ENCODE data around the gene TCERG1L. TPM values are rescaled to one million over a fixed set of nuclear protein-coding genes. Genes with fewer than 3 reads are reported as not detected.
"Not testable (repeated sequence)": the region's sequence is repeated elsewhere in the genome, so short reads cannot be mapped to it uniquely, and the experiment has no call there.

Gene TCERG1L
- total RNA-seq, 2 donors from 2014 or later = 0.45 to 0.68 TPM

GRCh38 chr10:131246775-131247174, 64.7 kb downstream of the TCERG1L start:
- no peaks in the 10 kb centered on the region for H3K9me3 Mint-ChIP-seq
- H3K27ac Mint-ChIP-seq = no peak overlapping the region
- DNase-seq (ENCODE audit: low spot score in 2 of 2) (no peak), ATAC-seq (no peak)
- H3K36me3 Mint-ChIP-seq = no peaks in the 10 kb centered on the region

GRCh38 chr10:131246089-131246488, 65.4 kb downstream of the TCERG1L start:
- no peak overlapping the region for H3K27ac Mint-ChIP-seq
- H3K9me3 Mint-ChIP-seq = no peaks in the 10 kb centered on the region
- ATAC-seq (no peak), DNase-seq (ENCODE audit: low spot score in 2 of 2) (no peak)
- no peaks in the 10 kb centered on the region for H3K36me3 Mint-ChIP-seq

DNA sequence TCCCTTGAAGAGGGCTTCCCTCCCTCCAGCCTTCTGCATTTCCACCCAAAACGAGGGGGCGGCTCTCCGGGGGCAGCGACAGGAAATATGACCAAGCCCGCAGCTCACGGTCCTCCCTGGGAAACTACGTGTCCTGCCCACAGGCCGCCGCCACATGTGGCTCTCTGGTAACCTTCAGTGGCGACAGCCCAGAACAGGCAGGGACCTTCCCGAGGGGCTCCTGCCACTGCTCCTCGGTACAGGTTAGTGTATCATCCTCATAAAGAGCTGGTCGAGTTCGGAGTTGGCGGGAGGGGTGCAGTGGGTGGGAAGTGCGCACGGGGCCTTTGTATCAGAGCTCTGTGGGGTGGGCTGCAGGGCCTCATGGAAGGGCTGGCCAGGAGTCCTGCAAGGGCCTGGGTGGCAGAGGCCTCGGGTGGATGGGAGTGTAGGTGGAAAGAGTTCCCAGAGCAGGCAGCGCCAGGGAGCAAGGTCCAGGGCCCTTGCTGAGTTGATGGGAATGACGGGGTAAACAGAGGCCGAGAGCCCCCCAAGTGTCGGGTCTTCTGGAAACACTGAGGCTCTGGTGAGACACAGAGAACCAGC, 66.0 kb downstream of the TCERG1L start:
- ATAC-seq = no peak
- no peak overlapping the region for H3K27ac Mint-ChIP-seq
- DNase-seq (ENCODE audit: low spot score in 2 of 2) = no peak
- H3K36me3 Mint-ChIP-seq = no peaks in the 10 kb centered on the region
- no peaks in the 10 kb centered on the region for H3K9me3 Mint-ChIP-seq

- no peaks in the 10 kb centered on the region for H3K36me3 Mint-ChIP-seq
Measured at GRCh38 chr10:131244836-131245235, 66.7 kb downstream of the TCERG1L start.

GRCh38 chr10:131243076-131243475, 68.4 kb downstream of the TCERG1L start:
- no peaks in the 10 kb centered on the region for H3K36me3 Mint-ChIP-seq
- H3K9me3 Mint-ChIP-seq = no peaks in the 10 kb centered on the region
- no peak for ATAC-seq
- H3K27ac Mint-ChIP-seq = no peak overlapping the region
- no peak for DNase-seq (ENCODE audit: low spot score in 2 of 2)

More at GRCh38 chr10:131244836-131245235, 66.7 kb downstream of the TCERG1L start:
- ATAC-seq = no peak
- no peaks in the 10 kb centered on the region for H3K9me3 Mint-ChIP-seq
- no peak overlapping the region for H3K27ac Mint-ChIP-seq
- DNase-seq (ENCODE audit: low spot score in 2 of 2) = no peak

DNA sequence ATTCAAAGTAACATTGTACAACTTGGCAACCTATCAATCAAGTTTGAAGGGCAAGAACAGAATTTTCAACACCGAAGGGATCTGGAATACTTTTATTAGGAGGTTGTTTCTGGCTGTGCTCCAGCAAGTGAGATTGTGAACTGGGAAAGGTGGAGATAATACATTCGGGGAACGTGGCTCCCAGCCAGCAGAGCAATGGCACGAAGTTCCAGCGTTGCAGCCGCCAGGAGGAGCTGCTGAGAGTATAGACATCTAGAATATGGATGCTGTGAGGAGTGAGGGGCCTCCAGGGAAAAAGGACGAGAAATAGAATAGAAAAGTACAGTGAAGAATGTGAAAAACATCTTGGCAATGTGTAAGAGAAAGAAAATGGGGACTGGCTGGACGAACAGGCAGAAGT, 69.5 kb downstream of the TCERG1L start:
- Mint-ChIP-seq H3K36me3 (no peaks in the 10 kb centered on the region), H3K27ac (no peak overlapping the region), H3K9me3 (no peaks in the 10 kb centered on the region)
- no peak for ATAC-seq
- no peak for DNase-seq (ENCODE audit: low spot score in 2 of 2)

GRCh38 chr10:131240691-131241090, 70.8 kb downstream of the TCERG1L start:
- H3K27ac Mint-ChIP-seq = peak overlapping the region in 1 of 2 donors; percentile 83
- no peak for DNase-seq (ENCODE audit: low spot score in 2 of 2)
- ATAC-seq = no peak
- H3K36me3 Mint-ChIP-seq = no peaks in the 10 kb centered on the region
- H3K9me3 Mint-ChIP-seq = no peaks in the 10 kb centered on the region

GRCh38 chr10:131239926-131240325, 71.6 kb downstream of the TCERG1L start:
- ATAC-seq = no peak

DNA sequence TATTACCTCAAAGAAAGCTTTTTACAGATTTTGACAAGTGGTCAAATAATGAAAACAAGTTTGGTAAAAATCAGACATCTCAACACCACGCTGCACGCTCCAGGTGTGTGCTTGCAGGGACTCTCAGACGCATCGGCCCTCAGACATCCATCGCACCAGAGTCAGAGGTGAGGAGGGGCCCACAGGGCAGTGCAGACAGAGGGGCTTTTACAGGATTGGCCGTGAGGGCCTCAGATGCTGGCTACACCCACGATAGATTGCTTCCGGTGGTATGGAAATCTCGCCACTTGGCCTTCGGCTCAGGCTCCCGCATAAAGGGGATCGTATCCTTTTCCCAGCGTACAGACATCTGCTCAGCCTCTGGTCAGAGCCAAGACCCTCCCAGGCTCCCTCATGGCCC, 72.1 kb downstream of the TCERG1L start:
- Mint-ChIP-seq H3K27ac (no peak overlapping the region), H3K36me3 (no peaks in the 10 kb centered on the region), H3K9me3 (no peaks in the 10 kb centered on the region)
- DNase-seq (ENCODE audit: low spot score in 2 of 2) (no peak), ATAC-seq (no peak)

More at GRCh38 chr10:131239926-131240325, 71.6 kb downstream of the TCERG1L start:
- no peaks in the 10 kb centered on the region for H3K9me3 Mint-ChIP-seq
- no peaks in the 10 kb centered on the region for H3K36me3 Mint-ChIP-seq
- no peak overlapping the region for H3K27ac Mint-ChIP-seq
- DNase-seq (ENCODE audit: low spot score in 2 of 2) = no peak

DNA sequence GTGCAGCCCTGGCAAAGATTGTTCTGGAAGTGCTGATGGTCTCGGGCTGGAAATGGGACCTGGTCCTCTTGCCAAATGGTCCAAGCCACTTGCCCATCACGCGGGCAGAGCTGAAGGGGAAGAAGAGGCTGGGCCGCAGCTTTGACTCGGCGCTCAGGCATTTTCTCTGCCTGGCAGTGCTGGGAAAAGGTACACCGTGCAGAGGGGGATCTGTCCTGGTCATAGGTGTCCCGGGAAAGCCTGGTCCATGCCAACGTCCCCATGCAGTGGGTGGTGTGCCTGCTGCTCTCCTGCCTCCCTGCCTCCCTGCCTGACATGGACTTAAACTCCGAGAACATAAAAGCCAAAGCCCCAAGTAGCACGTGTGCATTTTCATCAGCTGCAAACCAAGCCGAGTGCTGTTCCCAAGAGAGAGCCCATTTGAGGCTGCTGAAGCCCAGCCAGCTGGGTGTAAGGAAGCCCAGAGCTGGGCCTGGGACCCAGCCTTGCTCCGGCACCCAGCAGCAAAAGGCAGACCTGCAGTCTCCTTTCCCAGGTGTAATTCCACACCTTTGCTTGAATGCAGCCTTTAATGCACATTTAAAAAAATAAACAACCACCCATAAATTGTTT, 72.7 kb downstream of the TCERG1L start:
- Mint-ChIP-seq H3K36me3 (no peaks in the 10 kb centered on the region), H3K27ac (no peak overlapping the region), H3K9me3 (peaks cover 0 to 3% of the 10 kb centered on the region in 2 donors)
- no peak for ATAC-seq
- no peak for DNase-seq (ENCODE audit: low spot score in 2 of 2)

- Mint-ChIP-seq H3K9me3 (peaks cover 0 to 5% of the 10 kb centered on the region in 2 donors), H3K27ac (no peak overlapping the region), H3K36me3 (no peaks in the 10 kb centered on the region)
- DNase-seq (ENCODE audit: low spot score in 2 of 2) = no peak
- ATAC-seq = no peak
Measured at GRCh38 chr10:131237991-131238651, 73.4 kb downstream of the TCERG1L start.

GRCh38 chr10:131234606-131235005, 76.9 kb downstream of the TCERG1L start:
- not testable (repeated sequence) for DNase-seq (ENCODE audit: low spot score in 2 of 2); H3K27ac Mint-ChIP-seq; H3K9me3 Mint-ChIP-seq; ATAC-seq; H3K36me3 Mint-ChIP-seq

DNA sequence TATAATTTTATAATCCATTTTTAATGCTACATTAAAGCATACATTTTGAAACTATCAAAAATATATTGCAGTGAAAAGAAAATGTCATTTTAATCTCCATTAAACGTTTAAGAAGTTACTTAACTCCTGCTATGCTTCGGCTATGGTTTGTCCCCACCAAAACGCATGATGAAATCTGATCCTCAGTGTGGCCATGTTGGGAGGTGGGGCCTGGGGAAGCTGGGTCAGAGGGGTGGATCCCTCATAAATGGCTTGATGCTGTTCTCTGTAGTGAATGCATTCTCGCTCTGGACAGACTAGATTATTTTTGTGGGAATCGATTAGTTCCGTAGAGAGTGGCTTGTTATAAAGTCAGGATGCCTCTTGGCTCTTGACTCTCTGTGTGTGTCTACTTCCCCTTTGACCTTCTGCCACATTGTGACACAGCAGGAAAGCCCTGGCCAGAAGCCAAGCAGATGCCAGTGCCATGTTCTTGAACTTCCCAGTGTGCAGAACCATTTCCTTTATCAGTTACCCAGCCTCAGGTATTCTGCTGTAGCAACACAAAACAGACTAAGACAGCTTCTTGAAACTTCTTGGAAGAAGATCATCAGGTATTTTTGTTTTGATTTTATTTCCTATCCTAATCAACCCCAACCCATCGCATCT, 77.8 kb downstream of the TCERG1L start:
- no peak overlapping the region for H3K27ac Mint-ChIP-seq
- H3K9me3 Mint-ChIP-seq = peaks cover 0 to 5% of the 10 kb centered on the region in 2 donors
- no peaks in the 10 kb centered on the region for H3K36me3 Mint-ChIP-seq
- ATAC-seq (no peak), DNase-seq (ENCODE audit: low spot score in 2 of 2) (no peak)

- DNase-seq (ENCODE audit: low spot score in 2 of 2) (no peak), ATAC-seq (no peak)
- Mint-ChIP-seq H3K9me3 (peaks cover 0 to 5% of the 10 kb centered on the region in 2 donors), H3K36me3 (no peaks in the 10 kb centered on the region), H3K27ac (no peak overlapping the region)
Measured at GRCh38 chr10:131231965-131232541, 79.5 kb downstream of the TCERG1L start.

DNA sequence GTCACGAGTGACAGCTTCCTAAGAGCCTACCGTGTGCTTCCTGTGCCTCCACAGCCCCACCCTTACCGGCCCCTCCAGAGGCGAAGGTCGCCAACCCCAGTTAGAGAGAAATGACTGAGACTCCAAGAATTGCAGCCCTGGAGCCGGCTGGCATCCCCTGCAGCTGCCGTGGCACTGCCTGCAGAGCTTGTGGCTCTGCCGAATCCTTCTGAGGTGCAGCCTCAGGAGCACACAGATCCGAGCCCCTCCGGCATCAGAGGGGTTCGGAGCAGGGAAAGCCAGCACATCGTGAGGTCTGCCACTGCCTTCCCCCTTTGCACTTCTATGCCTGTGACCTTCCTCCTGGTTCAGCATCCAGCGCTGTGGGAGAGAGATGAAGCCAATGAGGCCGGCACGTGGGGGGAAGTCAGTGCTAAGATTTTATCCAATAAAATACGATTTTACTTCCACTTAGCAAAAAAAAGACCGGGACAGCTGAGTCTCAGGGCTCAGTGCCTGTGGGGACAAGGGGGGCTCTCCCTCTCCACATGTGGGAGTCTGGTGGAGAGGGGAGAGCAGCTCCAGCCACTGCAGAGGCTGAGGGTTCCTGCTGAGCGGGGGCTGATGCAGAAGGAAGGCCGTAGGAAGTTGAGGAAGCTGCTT, 80.1 kb downstream of the TCERG1L start:
- no peaks in the 10 kb centered on the region for H3K36me3 Mint-ChIP-seq
- H3K9me3 Mint-ChIP-seq = peaks cover 0 to 5% of the 10 kb centered on the region in 2 donors
- ATAC-seq (no peak), DNase-seq (ENCODE audit: low spot score in 2 of 2) (no peak)
- no peak overlapping the region for H3K27ac Mint-ChIP-seq

DNA sequence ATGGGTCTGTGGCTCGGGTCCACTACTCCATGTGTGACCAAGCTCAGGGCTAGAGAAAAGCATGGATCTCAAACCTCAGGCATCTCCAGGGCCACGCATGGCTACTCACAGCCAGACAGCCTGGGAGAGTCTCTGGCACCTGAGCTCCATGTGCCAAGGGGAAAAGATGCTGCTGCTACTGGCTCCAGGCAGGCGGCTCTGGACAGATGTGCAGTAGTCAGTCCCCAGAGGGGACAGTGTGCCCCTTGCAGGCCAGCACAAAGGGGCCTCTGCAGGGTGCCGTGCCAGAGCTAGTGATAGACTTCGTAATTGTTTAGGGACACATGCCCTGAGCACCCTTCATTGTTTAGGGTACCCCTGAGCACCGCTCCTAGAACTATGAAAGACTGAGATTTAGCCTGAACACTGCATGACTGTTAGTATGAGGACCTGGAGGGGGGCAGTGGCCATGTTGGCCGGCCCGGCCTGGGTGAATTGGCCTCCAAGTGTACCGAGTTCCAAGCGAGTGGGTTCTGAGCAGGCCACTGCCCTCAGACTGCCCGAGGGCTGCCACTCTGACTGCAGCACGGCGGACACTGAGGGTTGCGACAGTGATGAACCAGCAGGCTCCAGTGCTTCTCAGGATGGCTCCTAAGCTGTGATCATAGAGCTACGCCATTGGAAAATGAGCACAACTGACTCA, 80.7 kb downstream of the TCERG1L start:
- DNase-seq (ENCODE audit: low spot score in 2 of 2) = no peak
- no peak for ATAC-seq
- Mint-ChIP-seq H3K36me3 (no peaks in the 10 kb centered on the region), H3K27ac (no peak overlapping the region), H3K9me3 (peaks cover 0 to 5% of the 10 kb centered on the region in 2 donors)
